ENCODE results near the gene RAB36.
"Not testable (repeated sequence)": the region's sequence is repeated elsewhere in the genome, so short reads cannot be mapped to it uniquely, and the experiment has no call there.

The RAB36 gene

GRCh38 chr22:23121424-23121823, 23.9 kb upstream of the RAB36 start:
- no peak for DNase-seq

DNA sequence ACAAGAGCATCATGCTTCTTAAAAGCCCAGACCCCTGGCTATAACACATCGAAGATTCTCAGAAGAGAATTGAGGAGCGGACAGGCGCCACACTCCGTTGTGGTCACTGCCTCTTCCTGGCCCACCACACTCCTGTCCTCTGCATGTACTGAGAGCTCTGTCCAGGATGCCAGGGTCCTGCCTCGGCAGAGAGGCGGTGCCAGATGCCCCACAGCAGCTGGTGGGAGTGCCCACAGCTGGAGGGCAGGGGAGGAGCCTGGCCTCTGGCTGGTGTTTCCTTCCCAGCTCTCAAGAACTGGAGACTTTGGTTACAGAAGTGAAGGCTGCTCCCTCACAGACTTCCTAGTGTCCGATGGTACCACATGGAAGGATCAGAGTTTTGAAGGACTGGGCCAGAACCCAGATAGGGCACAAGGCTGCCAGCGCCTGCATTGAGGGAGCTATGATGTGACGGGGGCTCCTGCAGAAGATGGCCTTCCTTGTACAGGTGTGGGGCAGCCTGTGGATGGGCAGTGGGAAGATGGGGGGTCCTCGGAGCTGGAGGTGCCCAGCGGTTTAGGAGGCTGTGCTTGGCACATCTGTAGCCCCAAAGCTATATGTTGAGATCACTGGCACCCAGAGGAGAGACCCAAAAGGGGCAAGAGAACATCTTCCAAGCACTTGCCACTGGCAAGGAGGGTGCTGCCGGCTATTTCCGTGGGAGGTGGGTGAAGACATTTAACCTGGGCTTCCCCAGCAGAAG, 22.9 kb upstream of the RAB36 start:
- DNase-seq, result no peak

GRCh38 chr22:23122992-23123803, 22.1 kb upstream of the RAB36 start:
- DNase-seq, result no peak

- DNase-seq, result no peak
Observed at GRCh38 chr22:23123804-23124254, 21.4 kb upstream of the RAB36 start.

GRCh38 chr22:23124611-23125511, 20.4 kb upstream of the RAB36 start:
- no peak for DNase-seq

GRCh38 chr22:23125512-23126103, 19.7 kb upstream of the RAB36 start:
- no peak for DNase-seq

- DNase-seq, result no peak
Observed at GRCh38 chr22:23126165-23127054, 18.9 kb upstream of the RAB36 start.

DNA sequence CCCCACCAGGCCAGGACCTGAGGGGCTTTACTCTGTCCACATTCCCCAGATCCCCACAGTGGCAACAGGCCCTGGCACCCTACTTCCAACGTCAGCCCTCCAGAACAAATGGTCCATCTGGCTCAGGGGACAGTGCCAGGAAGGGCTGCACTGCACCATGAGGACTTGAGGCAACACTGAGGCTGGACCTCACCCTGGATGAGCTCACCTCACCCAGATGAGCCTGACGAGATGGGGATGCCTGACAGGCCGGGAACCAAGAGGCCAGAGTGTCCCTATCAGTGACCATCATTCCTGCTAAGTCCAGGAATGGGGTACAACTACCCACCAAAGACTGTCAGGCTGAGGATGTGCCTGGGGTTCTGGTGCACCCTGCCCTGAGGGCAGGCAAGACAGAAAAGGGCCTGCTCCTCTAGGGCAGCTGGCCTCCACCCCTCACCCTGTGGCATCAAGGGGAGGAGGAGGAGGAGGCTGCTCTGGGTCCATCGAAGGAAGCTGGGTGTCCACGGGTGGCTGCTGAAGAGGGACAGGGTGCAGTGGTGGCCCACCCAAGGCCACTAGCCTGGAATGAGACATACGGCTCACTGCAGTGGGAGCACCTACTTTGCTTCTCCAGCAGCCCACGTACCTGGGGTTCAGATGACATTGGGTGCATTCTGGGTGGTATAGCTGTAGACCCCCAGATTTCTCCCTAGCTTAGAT, 18.1 kb upstream of the RAB36 start:
- no peak for DNase-seq

DNA sequence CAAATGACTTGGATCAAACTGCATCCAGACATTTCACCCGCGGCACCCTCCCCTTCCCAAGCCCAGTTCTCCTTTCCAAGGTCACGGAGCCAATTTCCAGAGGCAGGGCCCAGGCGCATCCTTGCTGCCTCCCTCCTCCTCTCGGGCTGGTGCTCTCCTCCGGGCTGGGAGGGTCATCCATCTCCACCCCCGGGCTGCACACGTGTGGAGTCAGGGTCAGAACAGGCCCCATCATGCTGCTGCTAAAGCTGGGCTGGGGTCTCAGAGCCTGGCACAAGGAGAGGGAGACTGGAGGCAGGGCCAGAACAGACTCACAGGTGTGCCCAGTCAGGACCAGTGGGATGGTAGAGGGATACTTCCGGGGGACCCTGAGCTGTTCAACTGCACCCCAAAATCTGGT, 17.5 kb upstream of the RAB36 start:
- no peak for DNase-seq

DNA sequence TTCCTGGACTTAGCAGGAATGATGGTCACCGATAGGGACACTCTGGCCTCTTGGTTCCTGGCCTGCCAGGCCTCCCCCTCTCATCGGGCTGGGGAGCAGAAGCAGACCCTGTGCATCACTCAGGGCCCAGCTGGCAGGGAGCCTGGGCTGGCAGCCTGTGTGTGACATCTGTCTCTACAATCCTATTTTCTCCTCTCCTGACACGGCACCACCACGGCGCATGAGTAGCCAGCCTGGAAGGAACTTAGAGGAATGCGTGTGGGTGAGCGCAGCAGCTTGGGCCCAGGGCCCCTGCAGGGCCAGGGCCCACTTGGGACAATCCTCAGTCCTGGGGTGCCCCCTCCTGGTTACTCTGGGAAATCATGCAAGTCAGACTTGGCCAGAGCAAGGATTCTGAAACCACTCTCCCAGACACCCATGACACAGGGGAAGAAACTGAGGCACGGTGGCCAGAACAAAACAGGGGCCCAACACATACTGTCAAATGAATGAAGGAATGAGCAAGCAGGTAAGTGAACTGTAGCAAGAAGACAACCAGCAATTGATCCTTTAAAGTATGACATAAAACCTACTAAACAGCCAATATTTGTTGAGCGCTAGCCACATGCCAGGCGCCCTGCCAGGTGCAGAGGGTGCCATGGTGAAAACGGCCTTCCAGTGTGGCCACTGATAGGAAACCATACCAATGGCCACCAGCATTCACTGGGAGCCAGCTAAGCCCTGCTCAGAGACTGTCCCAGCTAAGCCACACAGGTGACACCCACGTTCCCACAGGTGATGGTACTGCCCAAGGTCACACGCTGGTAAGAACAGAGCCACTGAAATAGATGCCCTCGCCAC, 16.8 kb upstream of the RAB36 start:
- peak; percentile 60 for DNase-seq

- no peak for DNase-seq
Observed at GRCh38 chr22:23129149-23129548, 16.1 kb upstream of the RAB36 start.

DNA sequence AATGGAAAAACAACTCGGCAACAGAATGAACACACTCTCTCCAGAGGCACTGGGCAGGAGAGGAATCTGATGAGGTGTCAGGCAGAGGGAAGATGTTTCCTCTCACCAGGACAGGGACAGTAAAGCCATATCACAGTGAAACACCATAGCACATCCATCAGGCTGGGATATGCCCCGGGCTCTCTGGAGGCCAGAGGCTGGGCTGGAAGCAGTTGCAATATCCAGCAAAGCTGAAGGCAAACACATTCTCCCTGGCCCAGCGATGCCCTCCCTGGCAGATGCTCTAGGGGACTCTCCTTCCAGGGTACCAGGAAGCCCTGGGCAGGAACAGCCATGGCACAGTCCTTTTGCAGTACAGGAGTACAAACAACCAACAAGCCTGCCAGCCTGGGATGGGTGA, 14.6 kb upstream of the RAB36 start:
- DNase-seq, result no peak

DNA sequence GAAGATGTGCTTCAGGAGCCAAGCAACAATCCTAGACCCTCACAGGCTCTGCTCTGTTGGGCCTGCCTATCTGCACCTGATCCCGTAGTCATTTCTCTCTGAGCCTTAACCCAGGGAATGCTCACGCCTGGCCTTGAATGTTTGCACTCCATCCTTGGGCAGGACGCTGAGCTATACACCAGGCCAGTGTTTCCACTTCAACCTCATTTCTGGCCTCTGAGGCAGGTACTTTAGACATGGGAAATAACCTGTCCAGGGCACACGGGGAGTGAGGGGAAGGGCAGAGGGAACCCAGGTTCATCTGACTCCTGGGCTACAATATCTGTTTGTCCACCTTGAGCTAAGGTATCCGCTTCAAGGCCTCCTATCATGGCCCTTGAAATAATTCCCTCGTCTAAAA, 13.3 kb upstream of the RAB36 start:
- no peak for DNase-seq

DNA sequence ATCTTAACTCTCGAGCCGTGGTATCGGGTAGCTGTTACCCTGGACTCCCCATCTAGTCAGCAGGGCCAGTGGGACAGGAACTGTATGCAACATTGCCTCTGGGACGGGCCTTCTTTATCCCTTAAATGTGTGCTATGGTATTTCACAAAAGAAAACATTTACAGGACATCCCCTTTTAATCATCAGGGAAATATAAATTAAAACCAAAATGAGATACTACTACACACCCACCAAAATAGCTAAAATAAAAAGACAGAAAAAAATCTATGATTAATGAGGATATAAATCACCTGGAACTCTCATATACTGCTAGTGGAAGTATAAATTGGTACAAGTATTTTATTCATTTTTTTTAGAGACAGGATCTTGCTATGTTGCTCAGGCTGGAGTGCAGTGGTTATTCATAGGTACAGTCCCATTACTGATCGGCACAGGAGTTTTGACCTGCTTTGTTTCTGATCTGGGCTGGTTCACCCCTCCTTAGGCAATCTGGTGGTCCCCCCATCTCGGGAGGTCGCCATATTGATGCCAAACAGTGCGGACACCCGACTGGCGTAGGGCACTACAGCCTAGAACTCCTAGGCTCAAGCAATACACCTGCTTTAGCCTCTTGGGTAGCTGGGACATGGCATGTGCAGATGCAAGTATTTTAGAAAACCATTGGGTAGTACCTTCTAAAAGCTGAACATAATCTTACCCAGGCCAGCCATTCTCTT, 12.7 kb upstream of the RAB36 start:
- DNase-seq, result no peak

GRCh38 chr22:23133922-23134321, 11.4 kb upstream of the RAB36 start:
- no peak for DNase-seq

DNA sequence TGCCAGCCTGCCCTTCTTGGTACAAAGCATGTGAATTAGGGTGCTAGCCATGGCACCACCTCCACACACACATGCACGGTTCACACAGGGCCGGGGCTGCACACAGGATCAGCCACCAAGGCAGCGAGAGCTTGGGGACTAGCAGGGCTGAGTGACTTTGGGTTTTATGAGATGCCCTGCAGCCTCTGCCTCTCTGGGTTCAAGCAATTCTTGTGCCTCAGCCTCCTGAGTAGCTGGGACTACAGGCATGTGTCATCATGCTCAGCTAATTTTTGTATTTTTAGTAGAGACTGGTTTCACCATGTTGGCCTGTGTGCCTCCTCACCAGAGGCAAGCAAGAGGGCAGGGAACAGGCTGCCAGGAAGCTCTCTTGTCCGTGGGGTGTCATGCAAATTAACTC, 8.3 kb upstream of the RAB36 start:
- DNase-seq, result not testable (repeated sequence)

- no peak for DNase-seq
Observed at GRCh38 chr22:23137468-23137867, 7.8 kb upstream of the RAB36 start.

- no peak for DNase-seq
Observed at GRCh38 chr22:23137905-23138561, 7.2 kb upstream of the RAB36 start.

Measured in activated CD4-positive, alpha-beta T cell treated with anti-CD3 and anti-CD28 coated beads for 1 hour (primary cell).